NT2/D1 (cell line): ENCODE measurements around the gene SIGLEC14.
A peak's percentile ranks its signal among the peaks of the same experiment; 100 is the strongest.

Experiments used
- DNase-seq: peaks from one replicate; pipeline ENCODE4 v3.0.0-alpha.2; 2011; ENCODE audit warnings: low read depth, low spot score
- H3K27me3 ChIP-seq: 2 replicates; pipeline ENCODE4 v1.6.0; 2011; ENCODE audit warnings: mild to moderate bottlenecking; ENCODE audit not compliant: insufficient read length, insufficient read depth
- H3K36me3 ChIP-seq: 2 replicates; pipeline ENCODE4 v1.6.1; 2011; ENCODE audit warnings: mild to moderate bottlenecking, low read length, mixed read lengths; ENCODE audit not compliant: insufficient read depth, insufficient read length
- H3K4me1 ChIP-seq: 2 replicates; pipeline ENCODE4 v1.5.1; 2011; ENCODE audit not compliant: insufficient read depth, insufficient read length
- H3K4me3 ChIP-seq: 2 replicates; pipeline ENCODE4 v1.5.1; 2011; ENCODE audit warnings: low read depth; ENCODE audit not compliant: insufficient read length
- H3K9ac ChIP-seq: 2 replicates; pipeline ENCODE4 v1.6.0; 2011; ENCODE audit warnings: low read depth; ENCODE audit not compliant: insufficient read length
- H3K9me3 ChIP-seq: 2 replicates; pipeline ENCODE4 v1.5.1; 2011; ENCODE audit warnings: mild to moderate bottlenecking, low read length; ENCODE audit not compliant: insufficient read depth
- SUZ12 ChIP-seq: IDR thresholded peaks from 2 replicates; pipeline ENCODE4 v1.6.1; 2011; ENCODE audit not compliant: insufficient read length, insufficient read depth; ENCODE audit errors: extremely low read depth
- YY1 ChIP-seq: IDR thresholded peaks from 2 replicates; pipeline ENCODE4 v1.6.1; 2011; ENCODE audit not compliant: insufficient read length, insufficient read depth
- ZNF274 ChIP-seq: IDR thresholded peaks from 2 replicates; pipeline ENCODE4 v1.6.1; 2011; ENCODE audit warnings: mild to moderate bottlenecking, low read depth, low read length

Gene SIGLEC14

DNA sequence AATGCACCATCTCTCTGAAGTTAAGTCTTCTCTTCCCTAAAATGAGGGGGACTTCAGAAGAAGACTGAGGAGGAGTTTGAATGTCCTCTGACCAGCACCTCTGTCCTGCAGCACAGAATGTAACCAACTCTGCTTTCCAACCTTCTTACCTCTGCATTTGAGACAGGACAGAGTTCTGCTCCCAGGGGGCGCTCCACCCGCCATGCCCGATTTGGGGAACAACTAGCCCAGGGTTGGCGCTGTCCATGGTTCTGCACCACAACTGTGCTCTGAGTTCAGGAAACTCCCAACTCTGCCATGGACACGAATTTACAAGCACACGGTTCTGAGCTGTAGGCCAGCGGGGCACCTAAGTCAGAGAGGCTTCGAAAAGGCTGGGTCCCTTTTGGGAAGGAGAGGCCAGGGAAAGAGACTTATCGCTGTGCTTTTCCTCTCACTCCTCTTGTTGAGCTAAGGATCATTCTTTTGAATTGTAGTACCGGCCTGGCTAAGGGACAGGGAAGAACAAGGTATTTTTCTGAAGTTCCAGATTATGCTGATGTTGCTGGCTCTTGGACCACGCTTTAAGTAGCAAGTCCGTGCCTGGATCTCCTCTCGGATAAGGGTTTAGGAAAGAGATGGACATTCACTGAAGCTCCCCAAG, 38.6 kb downstream of the SIGLEC14 start:
- DNase-seq = peak; percentile 80
- H3K36me3 ChIP-seq = no peaks in the 10 kb centered on the region
- no peaks in the 10 kb centered on the region for H3K4me1 ChIP-seq
- H3K27me3 ChIP-seq = peaks cover 26% of the 10 kb centered on the region
- no peak overlapping the region for H3K4me3 ChIP-seq
- H3K9ac ChIP-seq = no peak overlapping the region
- no peak for TF ChIP-seq YY1
- TF ChIP-seq ZNF274 = no peak
- TF ChIP-seq SUZ12 = no peak
- H3K9me3 ChIP-seq = no peaks in the 10 kb centered on the region

DNA sequence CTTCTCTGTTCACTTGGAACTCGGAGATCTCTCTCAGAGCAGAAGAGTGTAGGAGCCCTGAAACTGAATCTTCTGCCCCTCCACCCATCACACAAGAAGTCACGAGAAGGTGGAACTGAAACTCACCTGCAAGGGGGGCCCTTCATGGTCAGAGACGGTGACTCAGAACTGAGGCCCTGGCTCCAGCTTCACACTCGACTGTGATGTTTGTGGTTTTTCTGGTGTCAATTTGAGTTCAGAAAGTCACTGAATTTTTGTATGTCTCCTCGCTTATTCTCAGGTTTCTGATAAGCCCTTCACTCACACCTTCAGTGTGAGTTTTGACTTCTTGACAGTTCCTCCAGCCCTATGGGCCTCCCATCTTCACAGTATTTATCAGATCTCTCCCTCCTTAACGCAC, 39.5 kb downstream of the SIGLEC14 start:
- Histone ChIP-seq H3K9ac (no peak overlapping the region), H3K9me3 (no peaks in the 10 kb centered on the region), H3K36me3 (no peaks in the 10 kb centered on the region), H3K4me1 (no peaks in the 10 kb centered on the region), H3K27me3 (peaks cover 18% of the 10 kb centered on the region), H3K4me3 (no peak overlapping the region)
- TF ChIP-seq ZNF274 (no peak), SUZ12 (no peak), YY1 (no peak)
- no peak for DNase-seq

DNA sequence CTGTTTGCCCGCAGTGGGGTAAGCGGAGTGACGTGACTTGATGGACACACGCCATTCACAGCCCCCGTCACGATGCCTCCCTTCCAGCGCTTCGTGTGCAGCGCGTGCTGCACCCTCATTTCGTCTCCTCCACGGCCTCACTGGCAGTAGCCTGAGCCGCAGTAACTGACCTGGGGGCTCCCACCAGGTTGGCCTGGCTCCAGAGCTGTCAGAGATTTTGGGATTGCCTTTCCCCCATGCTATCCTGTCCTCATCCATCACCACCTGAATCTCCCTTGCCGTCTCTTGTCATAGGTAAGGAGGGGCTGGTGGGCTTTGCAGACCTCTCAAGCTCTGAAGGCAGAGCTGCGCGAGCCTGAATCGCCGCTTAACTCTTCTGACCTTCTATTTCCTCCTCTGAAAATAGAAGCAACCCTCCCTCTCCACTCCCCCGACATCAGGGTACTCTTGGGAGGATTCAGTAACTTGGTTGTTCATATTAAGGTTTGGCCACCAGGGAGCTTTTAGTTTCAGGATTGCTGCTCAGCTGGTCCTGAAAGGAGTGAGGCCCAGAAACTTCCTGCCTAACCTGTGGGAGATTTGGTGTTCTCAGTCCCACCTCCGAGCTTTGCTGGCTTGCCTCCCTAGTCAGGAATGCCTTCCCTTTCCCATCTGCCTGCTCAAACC, 44.3 kb downstream of the SIGLEC14 start:
- no peaks in the 10 kb centered on the region for H3K27me3 ChIP-seq
- no peak overlapping the region for H3K9ac ChIP-seq
- H3K4me3 ChIP-seq = no peak overlapping the region
- no peak for DNase-seq
- TF ChIP-seq ZNF274 (no peak), YY1 (no peak), SUZ12 (no peak)
- H3K4me1 ChIP-seq = no peaks in the 10 kb centered on the region
- H3K36me3 ChIP-seq = no peaks in the 10 kb centered on the region
- H3K9me3 ChIP-seq = no peaks in the 10 kb centered on the region

DNA sequence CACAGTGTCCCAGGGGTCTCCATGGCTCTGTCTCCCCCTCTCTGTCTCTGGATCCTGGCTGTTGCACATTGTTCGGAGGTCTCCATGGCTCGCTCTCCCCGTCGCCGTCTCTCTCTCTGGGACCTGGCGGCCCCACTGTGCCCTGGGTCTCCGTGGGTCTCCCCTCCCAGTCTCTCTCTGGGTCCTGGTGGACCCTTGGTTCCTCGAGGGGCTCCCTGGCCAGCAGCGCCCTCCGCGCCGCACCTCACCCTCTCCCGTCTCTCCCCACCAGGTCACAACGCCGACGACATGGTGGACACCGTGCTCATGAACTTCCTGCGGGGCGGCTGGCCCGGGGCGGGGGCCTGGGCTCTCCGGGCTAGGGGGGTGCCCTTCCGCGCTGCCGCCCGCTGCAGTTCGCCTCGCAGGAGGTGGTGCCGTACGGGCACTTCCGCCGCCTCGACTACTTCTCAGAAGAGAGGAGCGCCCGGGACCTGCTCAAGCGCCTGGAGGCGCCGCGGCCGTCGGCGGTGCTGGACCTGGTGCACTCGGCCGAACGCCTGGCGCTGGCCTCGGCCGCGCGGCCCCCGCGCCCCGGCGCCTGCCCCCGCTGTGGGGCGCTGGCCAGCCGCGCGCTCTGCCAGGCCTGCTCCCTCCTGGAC, 45.6 kb downstream of the SIGLEC14 start:
- no peak for DNase-seq
- Histone ChIP-seq H3K4me1 (no peaks in the 10 kb centered on the region), H3K4me3 (no peak overlapping the region), H3K36me3 (no peaks in the 10 kb centered on the region), H3K27me3 (no peaks in the 10 kb centered on the region), H3K9me3 (no peaks in the 10 kb centered on the region), H3K9ac (no peak overlapping the region)
- no peak for TF ChIP-seq ZNF274
- no peak for TF ChIP-seq SUZ12
- TF ChIP-seq YY1 = no peak

DNA sequence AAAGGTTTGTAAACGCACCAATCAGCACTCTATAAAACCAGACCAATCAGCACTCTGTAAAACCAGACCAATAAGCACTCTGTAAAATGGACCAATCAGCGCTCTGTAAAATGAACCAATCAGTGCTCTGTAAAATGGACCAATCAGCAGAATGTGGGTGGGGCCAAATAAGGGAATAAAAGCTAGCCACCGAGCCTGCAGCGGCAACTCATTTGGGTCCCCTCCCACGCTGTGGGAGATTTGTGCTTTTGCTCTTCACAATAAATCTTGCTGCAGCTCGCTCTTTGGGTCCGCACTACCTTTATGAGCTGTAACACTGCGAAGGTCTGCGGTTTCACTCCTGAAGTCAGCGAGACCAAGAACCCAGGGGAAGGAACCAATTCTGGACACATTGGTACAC, 47.5 kb downstream of the SIGLEC14 start:
- no peaks in the 10 kb centered on the region for H3K9me3 ChIP-seq
- TF ChIP-seq ZNF274 (no peak), YY1 (no peak), SUZ12 (no peak)
- DNase-seq = no peak
- H3K27me3 ChIP-seq = no peaks in the 10 kb centered on the region
- H3K4me1 ChIP-seq = no peaks in the 10 kb centered on the region
- H3K36me3 ChIP-seq = no peaks in the 10 kb centered on the region
- no peak overlapping the region for H3K9ac ChIP-seq
- no peak overlapping the region for H3K4me3 ChIP-seq

DNA sequence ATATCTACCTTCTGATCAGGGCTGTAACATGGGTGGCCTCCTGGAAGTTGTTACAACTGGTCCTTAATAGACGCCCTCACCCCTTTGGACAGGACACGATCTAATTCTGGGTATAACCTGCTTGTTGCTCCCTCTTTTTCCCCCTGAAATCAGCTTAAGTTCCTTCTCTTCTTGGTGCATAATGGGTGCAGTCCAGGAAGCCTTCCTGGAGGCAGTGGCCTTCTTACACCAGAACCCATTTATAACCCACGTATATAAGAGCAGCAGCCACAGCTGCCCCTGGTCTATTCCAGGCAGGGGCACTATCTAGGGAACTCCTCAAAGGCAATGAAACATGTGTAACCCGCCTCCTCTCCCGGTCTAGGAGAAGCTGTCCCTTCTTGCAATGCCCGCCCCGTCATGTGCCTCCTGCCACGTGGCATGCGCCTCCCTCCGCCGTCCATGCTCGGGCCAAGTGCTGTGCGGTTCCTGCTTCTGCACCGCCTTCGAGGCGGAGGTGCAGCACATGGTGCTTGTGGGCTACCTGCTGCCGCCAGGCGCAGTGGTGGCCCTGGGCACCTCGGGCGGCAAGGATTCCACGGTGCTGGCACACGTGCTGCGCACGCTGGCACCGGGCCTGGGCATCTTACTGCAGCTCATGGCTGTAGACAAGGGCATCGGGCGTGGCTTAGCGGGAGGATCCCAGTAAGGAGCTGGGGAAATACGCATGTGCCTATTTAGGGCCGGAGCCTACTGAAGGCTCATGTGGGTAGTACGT, 48.3 kb downstream of the SIGLEC14 start:
- H3K9me3 ChIP-seq = no peaks in the 10 kb centered on the region
- H3K4me1 ChIP-seq = no peaks in the 10 kb centered on the region
- no peaks in the 10 kb centered on the region for H3K36me3 ChIP-seq
- TF ChIP-seq SUZ12 = no peak
- no peak for TF ChIP-seq YY1
- TF ChIP-seq ZNF274 = no peak
- H3K4me3 ChIP-seq = no peak overlapping the region
- no peak overlapping the region for H3K9ac ChIP-seq
- no peaks in the 10 kb centered on the region for H3K27me3 ChIP-seq
- no peak for DNase-seq
